PC-9 (cell line): ENCODE data around the gene RHOBTB3. TPM values are rescaled to one million over a fixed set of nuclear protein-coding genes. Genes with fewer than 3 reads are reported as not detected.
"Not testable (repeated sequence)": the region's sequence is repeated elsewhere in the genome, so short reads cannot be mapped to it uniquely, and the experiment has no call there.

Source experiments
- BruUV-seq: library from RNA; stranded (reverse); fragments of 400-500 nt; replicated peaks from 2 replicates; lab custom pipeline; 2021; lab: Mats Ljungman, UMichigan
- CTCF ChIA-PET: fragments of 300-600 bp; sonication (Branson Sonifier 250); formaldehyde crosslinking; loops from one replicate; lab custom pipeline; 2022; ENCODE audit warnings: antibody characterized with exemption; lab: Charles Lee
- POLR2A ChIA-PET: fragments of 300-600 bp; sonication (Branson Sonifier 250); formaldehyde crosslinking; loops from one replicate; lab custom pipeline; 2022; ENCODE audit warnings: antibody characterized with exemption; ENCODE audit not compliant: unreplicated experiment; lab: Charles Lee
- DNase-seq, 2 experiments: peaks; one replicate each; pipeline versions ENCODE4 v3.0.0 to v3.0.0-alpha.2; 2015 to 2022; ENCODE audit warnings: mixed read lengths in 1 of 2
- H2AFZ ChIP-seq: fragments of 200-600 bp; sonication (generic); 2 replicates; pipeline ENCODE4 v1.8.1; 2017; ENCODE audit warnings: antibody characterized with exemption
- H3F3A ChIP-seq: fragments of 200-600 bp; sonication (generic); 2 replicates; pipeline ENCODE4 v1.8.1; 2017; ENCODE audit warnings: antibody characterized with exemption, mild to moderate bottlenecking, low read depth; ENCODE audit not compliant: insufficient read depth
- H3K27ac ChIP-seq: fragments of 200-600 bp; sonication (generic); 2 replicates; pipeline ENCODE4 v1.6.1; 2016; ENCODE audit warnings: mixed run types
- H3K27me3 ChIP-seq: fragments of 200-600 bp; sonication (generic); 2 replicates; pipeline ENCODE4 v1.6.1; 2016; ENCODE audit warnings: low read depth, mixed run types; ENCODE audit not compliant: insufficient read depth
- H3K36me3 ChIP-seq: fragments of 200-600 bp; sonication (generic); 2 replicates; pipeline ENCODE4 v1.6.1; 2016; ENCODE audit warnings: low read depth, mixed run types
- H3K4me1 ChIP-seq: fragments of 200-600 bp; sonication (generic); replicated peaks from 2 replicates; pipeline ENCODE4 v1.6.1; 2016; ENCODE audit warnings: mixed run types; ENCODE audit not compliant: insufficient read depth
- H3K4me2 ChIP-seq: fragments of 200-600 bp; sonication (generic); 2 replicates; pipeline ENCODE4 v1.6.1; 2017; ENCODE audit warnings: mixed run types
- H3K4me3 ChIP-seq: fragments of 200-600 bp; sonication (generic); 2 replicates; pipeline ENCODE4 v1.6.1; 2016; ENCODE audit warnings: mixed run types
- H3K79me2 ChIP-seq: fragments of 200-600 bp; sonication (generic); 2 replicates; pipeline ENCODE4 v1.6.1; 2017; ENCODE audit warnings: low read depth, mixed run types
- H3K9me2 ChIP-seq: fragments of 200-600 bp; sonication (generic); 2 replicates; pipeline ENCODE4 v1.8.1; 2017; ENCODE audit warnings: mild to moderate bottlenecking; ENCODE audit not compliant: insufficient read depth
- H3K9me3 ChIP-seq: fragments of 200-600 bp; sonication (generic); 2 replicates; pipeline ENCODE4 v1.8.1; 2016; ENCODE audit warnings: low read depth; ENCODE audit not compliant: insufficient read depth
- H4K20me1 ChIP-seq: fragments of 200-600 bp; sonication (generic); 2 replicates; pipeline ENCODE4 v1.8.1; 2017; ENCODE audit not compliant: insufficient read depth
- CTCF ChIP-seq: fragments of 200-600 bp; sonication (generic); conservative IDR thresholded peaks from 2 replicates; pipeline ENCODE4 v1.6.1; 2017; ENCODE audit warnings: mixed run types, antibody characterized with exemption, mild to moderate bottlenecking, moderate library complexity
- EZH2 ChIP-seq: fragments of 200-600 bp; sonication (generic); IDR thresholded peaks from 2 replicates; pipeline ENCODE4 v1.8.0; 2017; ENCODE audit warnings: antibody characterized with exemption, low read depth
- intact Hi-C: fragments of 100-400 bp; cut with micrococcal nuclease; formaldehyde crosslinking; loops from one replicate; pipeline ENCODE4 v1.10.0; 2022; ENCODE audit not compliant: unreplicated experiment
- total RNA-seq: library from RNA; stranded (reverse); gene quantifications from 2 replicates; pipeline ENCODE4 v1.2.3, GENCODE V29; 2021

RHOBTB3 gene
- total RNA-seq, 1 experiment from 2014 or later, result 87.6 TPM

GRCh38 chr5:95832664-95833063, 101.5 kb downstream of the RHOBTB3 start:
- Histone ChIP-seq H3F3A (peaks cover 15% of the 10 kb centered on the region; the same call in 1 of the 2 replicates), H3K9me2 (no peaks in the 10 kb centered on the region), H3K27me3 (no peaks in the 10 kb centered on the region), H2AFZ (no peak overlapping the region), H3K4me3 (no peak overlapping the region), H3K9me3 (no peaks in the 10 kb centered on the region), H3K79me2 (no peaks in the 10 kb centered on the region), H3K4me1 (peaks cover 42% of the 10 kb centered on the region), H4K20me1 (no peaks in the 10 kb centered on the region), H3K4me2 (0 out of 2 replicates have a peak overlapping the region, but pooled peaks have one; percentile 0), H3K36me3 (no peaks in the 10 kb centered on the region), H3K27ac (no peak overlapping the region)
- intact Hi-C loops, result no loop called here
- peak in 1 of 2 experiments; percentile 61 for DNase-seq
- ChIA-PET CTCF (no interaction called here), POLR2A (no interaction called here)
- TF ChIP-seq CTCF, result no peak
- TF ChIP-seq EZH2, result no peak
- no TSS peak for BruUV-seq

- no peak for TF ChIP-seq EZH2
- no peak for TF ChIP-seq CTCF
- ChIA-PET POLR2A (no interaction called here), CTCF (interaction anchor here (0.6 to 1.3 kb wide), 2 partner anchors 12 to 53 kb away, joined by 4 read pairs; no protein-coding TSS in a partner anchor)
- Histone ChIP-seq H3K9me3 (no peaks in the 10 kb centered on the region), H3K36me3 (no peaks in the 10 kb centered on the region), H3K9me2 (no peaks in the 10 kb centered on the region), H4K20me1 (no peaks in the 10 kb centered on the region), H3F3A (peaks cover 15% of the 10 kb centered on the region; the same call in 1 of the 2 replicates), H3K79me2 (no peaks in the 10 kb centered on the region), H3K4me3 (peak overlapping the region; percentile 80; the same call in 1 of the 2 replicates), H3K27me3 (no peaks in the 10 kb centered on the region), H3K27ac (peak overlapping the region; percentile 54), H3K4me2 (peak overlapping the region; percentile 90), H3K4me1 (peaks cover 42% of the 10 kb centered on the region), H2AFZ (no peak overlapping the region)
- no TSS peak for BruUV-seq
- DNase-seq, result no peak
- intact Hi-C loops, result loop anchor here (1.0 to 5.0 kb wide), 2 partner anchors 7 to 124 kb away; no protein-coding TSS in a partner anchor
Measured at GRCh38 chr5:95835682-95836385, 104.7 kb downstream of the RHOBTB3 start.

GRCh38 chr5:95836544-95836943, 105.4 kb downstream of the RHOBTB3 start:
- no peak for TF ChIP-seq CTCF
- no peak for TF ChIP-seq EZH2
- Histone ChIP-seq H3K4me2 (peak overlapping the region; percentile 90), H3K9me3 (no peaks in the 10 kb centered on the region), H3F3A (peaks cover 15% of the 10 kb centered on the region; the same call in 1 of the 2 replicates), H4K20me1 (no peaks in the 10 kb centered on the region), H3K27me3 (no peaks in the 10 kb centered on the region), H3K27ac (peak overlapping the region; percentile 54), H3K4me3 (no peak overlapping the region), H3K9me2 (no peaks in the 10 kb centered on the region), H3K36me3 (no peaks in the 10 kb centered on the region), H2AFZ (no peak overlapping the region), H3K79me2 (no peaks in the 10 kb centered on the region), H3K4me1 (peaks cover 45% of the 10 kb centered on the region)
- POLR2A ChIA-PET, result interaction anchor here (0.5 to 0.6 kb wide), 2 partner anchors 58 to 308 kb away, joined by 8 to 10 read pairs; no protein-coding TSS in a partner anchor
- intact Hi-C loops, result loop anchor here (5.0 kb wide), 1 partner anchor 124 kb away; no protein-coding TSS in a partner anchor
- CTCF ChIA-PET, result interaction anchor here (0.6 to 1.3 kb wide), 2 partner anchors 13 to 54 kb away, joined by 4 read pairs; no protein-coding TSS in a partner anchor
- BruUV-seq, result no TSS peak
- DNase-seq, result peak in 1 of 2 experiments; percentile 48

- intact Hi-C loops, result loop anchor here (5.0 kb wide), 1 partner anchor 125 kb away; no protein-coding TSS in a partner anchor
- BruUV-seq, H2AFZ ChIP-seq, H3K9me2 ChIP-seq, H3K79me2 ChIP-seq, DNase-seq, H4K20me1 ChIP-seq, H3K36me3 ChIP-seq, H3K27me3 ChIP-seq, H3K4me3 ChIP-seq, H3K9me3 ChIP-seq: not testable (repeated sequence)
- H3K4me1 ChIP-seq, result peaks cover 49% of the 10 kb centered on the region
- peaks cover 15% of the 10 kb centered on the region; the same call in 1 of the 2 replicates for H3F3A ChIP-seq
- ChIA-PET CTCF (interaction anchor here (1.3 kb wide), 1 partner anchor 13 kb away, joined by 4 read pairs; no protein-coding TSS in a partner anchor), POLR2A (interaction anchor here (0.5 to 0.6 kb wide), 2 partner anchors 58 to 307 kb away, joined by 8 to 10 read pairs; no protein-coding TSS in a partner anchor)
- H3K27ac ChIP-seq, result peak overlapping the region; percentile 54
- H3K4me2 ChIP-seq, result peak overlapping the region; percentile 90; the same call in 1 of the 2 replicates
Measured at GRCh38 chr5:95836971-95837370, 105.8 kb downstream of the RHOBTB3 start.
